Stimulated activated CD8-positive, alpha-beta memory T cell treated with anti-CD3 and anti-CD28 coated beads, Interleukin-7, amount 100 ng/mL, for 24 hours (primary cell): ENCODE data around the gene EVI5.

Experiments
- DNase-seq: peaks from one replicate; pipeline ENCODE4 v3.0.0-alpha.2; 2020; ENCODE audit warnings: low read depth

EVI5 gene

DNA sequence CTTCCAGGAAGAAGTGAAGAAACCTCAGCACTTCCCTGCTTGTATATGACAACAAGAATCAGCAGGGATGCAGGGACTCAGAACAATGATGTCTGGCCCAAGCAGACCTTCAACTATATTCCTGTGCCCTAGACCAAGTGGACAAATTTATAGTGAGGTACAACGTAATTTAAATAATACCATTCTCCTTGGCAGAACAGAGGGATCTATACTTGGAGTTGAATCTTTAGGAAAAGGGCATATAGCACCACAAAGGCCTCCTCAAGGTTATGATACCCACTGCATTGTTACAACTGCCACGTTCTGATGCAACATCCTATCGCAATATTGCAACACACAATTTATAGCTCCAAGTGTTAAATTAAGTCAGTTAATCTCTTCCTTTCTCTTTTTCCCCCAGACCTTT, 269.1 kb downstream of the EVI5 start:
- no peak for DNase-seq

- no peak for DNase-seq
Observed at GRCh38 chr1:92511541-92511940, 273.4 kb downstream of the EVI5 start.

- no peak for DNase-seq
Observed at GRCh38 chr1:92509619-92510018, 275.3 kb downstream of the EVI5 start.

DNA sequence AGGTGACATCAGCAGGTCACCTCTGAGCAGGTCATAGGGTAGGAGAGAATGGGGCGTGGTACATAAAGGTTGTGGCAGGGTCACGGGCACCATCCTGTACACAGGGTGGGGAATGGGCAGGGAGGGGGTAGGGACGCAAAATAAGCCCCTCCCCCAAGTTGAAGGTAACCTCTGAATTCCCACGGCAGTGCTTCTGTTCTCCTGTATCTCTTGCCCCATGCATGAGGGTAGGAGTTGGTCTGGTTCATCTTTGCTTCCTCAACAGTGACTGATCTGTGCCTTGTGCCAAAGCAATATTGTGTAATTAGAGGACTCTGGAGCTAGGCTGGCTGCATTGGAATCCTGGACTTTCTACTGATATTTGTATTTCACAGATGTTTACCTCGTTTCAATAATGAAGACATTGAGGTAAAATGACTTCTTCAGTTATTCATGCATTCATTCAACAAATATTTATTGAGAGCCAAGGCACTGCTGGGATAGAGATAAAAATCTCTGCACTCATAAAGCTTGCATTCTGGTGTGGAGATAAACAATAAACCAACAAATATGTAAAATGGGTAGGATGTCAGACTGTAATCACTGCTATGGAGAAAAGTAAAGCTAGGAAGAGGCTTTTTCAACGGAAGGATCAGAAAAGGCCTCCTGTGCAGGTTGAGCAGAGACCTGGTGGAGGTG, 279.8 kb downstream of the EVI5 start:
- no peak for DNase-seq

DNA sequence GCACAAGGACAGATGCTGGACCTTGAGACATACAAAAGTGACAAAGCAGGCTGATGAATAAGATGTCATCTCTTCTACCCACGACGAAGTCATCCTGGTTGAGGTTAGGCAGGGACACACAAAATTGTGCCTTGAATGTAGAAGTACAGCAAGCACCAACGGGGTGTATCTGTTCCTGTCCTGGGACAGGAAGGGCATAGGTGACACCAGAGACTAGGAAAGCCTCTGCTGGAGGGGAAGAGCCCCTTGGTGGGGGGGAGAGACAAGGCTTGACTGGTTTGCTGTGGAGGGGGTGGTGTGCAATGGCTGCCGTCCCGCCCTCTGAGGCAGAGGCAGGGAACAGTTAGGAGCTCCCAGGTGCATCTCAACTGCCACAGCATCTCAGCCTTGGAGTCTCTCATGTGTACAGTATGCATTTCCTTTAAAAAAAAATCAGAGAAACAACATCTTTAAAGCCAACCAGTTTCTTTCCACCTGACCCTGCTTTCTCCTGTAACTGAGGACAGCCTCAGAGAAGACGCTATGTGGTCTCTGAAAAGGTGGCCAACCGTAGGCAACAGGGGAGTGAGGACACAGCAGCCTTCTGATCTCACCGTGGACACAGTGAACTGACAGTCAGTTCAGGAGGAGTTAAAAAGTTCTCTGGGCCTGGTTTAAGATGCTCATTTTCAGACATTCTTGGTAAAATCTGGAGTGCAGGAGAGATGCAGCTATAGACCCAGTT, 280.5 kb downstream of the EVI5 start:
- DNase-seq: no peak

GRCh38 chr1:92503926-92504285, 281.0 kb downstream of the EVI5 start:
- no peak for DNase-seq

GRCh38 chr1:92503043-92503925, 281.6 kb downstream of the EVI5 start:
- DNase-seq: no peak

GRCh38 chr1:92502247-92502646, 282.7 kb downstream of the EVI5 start:
- no peak for DNase-seq

DNA sequence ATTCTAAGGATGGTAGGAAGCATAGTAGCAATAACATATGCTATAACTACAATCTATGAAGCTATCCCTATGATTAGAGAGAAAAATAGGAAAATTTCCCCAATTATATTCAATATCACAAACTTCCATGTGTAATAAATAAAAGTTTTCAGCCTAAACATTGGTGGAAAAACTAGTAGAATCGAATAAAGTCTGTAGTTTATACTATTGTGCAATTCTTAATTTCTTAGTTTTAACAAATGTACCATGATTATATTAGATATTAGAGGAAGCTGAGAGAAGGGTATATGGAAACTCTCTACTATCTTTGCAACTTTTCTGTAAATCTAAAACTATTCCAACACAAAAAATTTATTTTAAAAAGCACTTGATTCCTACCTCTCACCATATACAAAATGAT, 284.4 kb downstream of the EVI5 start:
- no peak for DNase-seq

DNA sequence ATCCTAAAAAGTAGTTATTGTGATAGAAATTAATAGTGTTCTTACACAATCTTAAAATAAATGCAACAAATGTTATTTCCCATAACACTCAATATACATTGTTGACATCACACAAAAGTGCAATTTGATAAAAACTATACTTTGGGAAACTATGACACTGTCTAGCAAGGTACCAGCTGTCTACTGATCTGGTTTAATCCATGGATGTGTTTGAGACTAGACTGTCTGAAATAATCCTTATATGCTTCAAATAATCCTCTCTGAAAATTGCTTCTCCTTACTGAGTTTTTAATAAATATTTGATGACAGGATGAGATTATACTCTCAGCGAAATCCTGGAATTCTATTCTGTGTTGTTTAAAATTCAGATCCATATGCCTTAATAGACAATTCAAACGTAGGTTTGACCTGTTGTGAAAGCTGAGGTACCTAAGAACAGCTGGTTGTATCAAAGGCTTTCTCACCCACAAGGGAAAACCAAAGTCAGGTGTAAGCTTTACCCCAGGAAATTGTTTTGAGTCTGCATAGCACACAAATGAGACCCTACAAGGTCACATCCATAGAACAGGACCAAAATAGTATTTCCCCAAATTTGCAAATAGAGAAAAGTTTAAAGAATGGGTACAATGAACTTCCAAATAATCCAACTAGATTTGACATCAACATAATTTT, 289.4 kb downstream of the EVI5 start:
- no peak for DNase-seq

DNA sequence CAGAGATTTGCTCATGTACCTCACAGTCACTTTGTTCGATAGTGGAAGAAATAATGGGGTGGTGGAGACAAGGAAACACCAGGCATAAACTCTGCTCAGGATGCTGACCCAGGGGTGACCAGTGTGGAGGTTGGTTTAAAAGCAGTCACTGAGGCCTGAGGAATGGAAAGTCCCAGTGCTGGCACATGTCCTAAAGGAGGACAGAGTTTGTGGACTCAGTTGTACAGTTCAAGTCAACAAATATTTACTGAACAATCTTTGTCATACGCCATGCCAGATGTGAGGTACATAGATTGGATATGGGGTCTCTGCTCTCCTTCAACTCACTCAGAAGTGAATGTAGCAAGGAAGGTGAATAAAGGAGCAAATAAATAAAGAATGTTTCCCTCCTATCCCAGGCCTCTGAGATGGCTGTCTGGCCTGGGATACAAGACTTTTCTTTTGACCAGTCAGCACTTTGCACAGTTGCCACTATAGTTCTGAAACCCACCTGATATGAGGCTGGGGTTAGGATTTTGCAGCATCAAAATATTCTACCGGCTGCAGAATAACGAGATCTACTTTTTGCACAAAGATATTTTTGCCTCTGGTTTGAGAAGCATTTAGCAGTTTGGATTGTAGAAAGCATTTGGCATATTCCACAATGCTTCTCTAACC, 290.3 kb downstream of the EVI5 start:
- no peak for DNase-seq

DNA sequence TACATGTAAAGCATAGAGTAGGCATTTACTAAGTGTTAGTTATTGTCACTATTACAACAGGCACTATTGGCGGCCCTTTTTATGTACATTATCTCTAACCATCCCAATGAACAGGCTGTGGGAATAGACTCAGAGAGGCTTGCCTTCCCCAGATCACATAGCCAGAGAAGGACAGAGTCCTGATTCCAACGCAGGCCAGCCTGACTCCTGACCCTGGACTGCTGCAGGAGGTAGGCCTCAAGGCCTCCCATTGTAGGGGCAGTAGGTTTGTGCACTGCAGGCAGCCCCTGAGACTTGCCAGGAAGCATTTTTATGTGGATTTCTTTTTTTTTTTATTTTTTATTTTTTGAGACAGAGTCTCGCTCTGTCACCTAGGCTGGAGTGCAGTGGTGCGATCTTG, 291.8 kb downstream of the EVI5 start:
- no peak for DNase-seq

DNA sequence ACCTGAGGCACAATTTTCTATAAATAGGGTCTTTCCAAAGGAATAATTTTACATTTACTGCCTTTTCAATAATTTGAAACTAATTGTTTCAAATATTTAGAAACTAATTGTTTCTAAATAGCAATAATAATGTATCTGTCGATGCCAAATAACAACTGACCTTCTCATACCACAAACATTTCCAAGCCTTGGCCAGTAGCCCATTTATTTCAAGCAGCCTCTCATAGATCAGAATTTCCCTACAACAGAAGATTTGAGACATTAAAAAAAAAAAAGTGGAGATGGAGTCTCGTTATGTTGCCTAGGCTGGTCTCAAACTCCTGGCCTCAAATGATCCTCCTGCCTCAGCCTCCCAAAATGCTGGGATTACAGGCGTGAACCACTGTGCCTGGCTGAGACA, 296.1 kb downstream of the EVI5 start:
- no peak for DNase-seq

- DNase-seq: no peak
Observed at GRCh38 chr1:92488416-92488815, 296.5 kb downstream of the EVI5 start.

DNA sequence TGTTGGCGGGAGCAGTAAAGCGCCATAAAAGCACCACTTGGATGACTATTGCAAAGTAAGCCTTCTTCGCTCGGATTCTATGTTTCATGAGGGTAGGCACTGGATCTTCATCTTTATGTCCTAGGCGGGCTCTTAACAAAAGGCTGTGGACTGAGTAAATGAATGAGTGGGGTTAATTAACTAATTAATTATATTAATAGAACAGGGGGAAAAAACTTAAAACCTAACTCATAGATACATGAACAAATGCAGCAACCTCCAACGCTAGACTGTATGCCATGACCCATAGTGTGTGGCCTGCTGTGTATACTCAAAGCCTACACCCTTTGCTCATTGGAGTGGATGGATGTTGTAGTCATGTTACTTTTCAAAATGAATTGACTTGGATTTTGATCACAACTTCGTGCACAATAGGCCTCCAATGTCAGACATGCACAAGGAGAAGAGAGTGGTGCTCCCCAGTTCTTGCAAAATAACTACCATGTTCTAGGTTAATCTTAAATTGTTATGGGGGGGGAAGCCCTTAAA, 297.8 kb downstream of the EVI5 start:
- DNase-seq: no peak

- DNase-seq: no peak
Observed at GRCh38 chr1:92486251-92487077, 298.4 kb downstream of the EVI5 start, which contains the start of gene GFI1. GFI1 (minus strand) TSS chr1:92486925; CDS start chr1:92483487, 3,438 bp downstream.

GRCh38 chr1:92485381-92486250, 299.3 kb downstream of the EVI5 start:
- peak; percentile 69 for DNase-seq

DNA sequence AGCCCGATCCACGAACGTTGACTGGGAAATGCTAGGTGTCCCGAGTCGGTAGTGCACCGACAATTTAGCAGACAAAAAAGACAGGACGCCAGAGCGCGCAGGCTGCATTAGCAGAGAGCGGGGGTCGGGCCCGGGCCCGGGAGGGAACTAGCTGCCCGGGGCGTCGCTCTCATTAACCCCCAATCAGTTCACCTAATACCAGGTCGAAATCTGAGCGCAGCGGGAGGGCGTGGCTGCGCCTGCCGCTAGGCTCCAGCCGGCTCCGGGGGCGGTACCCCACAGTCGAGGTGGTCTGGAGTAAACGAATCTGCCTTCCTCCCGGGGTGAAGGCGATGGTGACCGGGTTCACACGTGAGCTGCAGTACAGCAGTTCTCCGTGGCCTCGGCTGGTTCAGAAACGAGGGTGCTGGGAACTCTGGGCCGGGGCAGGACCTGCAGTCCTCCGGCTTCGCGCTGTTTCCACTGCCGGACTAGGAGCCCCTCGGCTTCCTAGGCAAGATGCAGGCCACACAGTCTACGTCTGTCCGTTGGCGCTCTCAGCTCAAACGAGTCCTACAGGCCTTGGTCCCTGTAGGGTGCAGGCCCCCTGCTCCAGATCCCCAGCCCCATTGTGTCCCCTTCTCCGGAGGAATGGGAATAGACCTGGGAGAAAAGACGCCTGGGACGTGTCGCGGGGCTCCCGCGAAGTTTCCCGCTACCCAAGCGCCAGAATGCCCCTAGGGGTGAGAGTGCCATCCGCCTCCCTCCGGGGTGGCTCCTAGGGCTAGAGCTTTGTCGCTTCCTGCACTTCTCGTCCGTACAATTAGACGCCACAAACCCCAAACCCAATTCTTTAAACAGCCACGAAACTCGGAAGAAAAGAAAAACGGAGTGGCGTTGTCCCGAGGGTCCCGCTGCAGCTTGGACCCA, 300.2 kb downstream of the EVI5 start:
- no peak for DNase-seq
